Renal cortical epithelial cell (primary cell): ENCODE measurements around the gene SETBP1. TPM values are rescaled to one million over a fixed set of nuclear protein-coding genes. Genes with fewer than 3 reads are reported as not detected.

ENCODE experiments used
- DNase-seq: peaks from one replicate; pipeline ENCODE4 v3.0.0-alpha.2; 2011; ENCODE audit warnings: low read depth
- total RNA-seq: library from RNA; depleted of rRNA; stranded (reverse); fragments of >200 nt; gene quantifications from 2 replicates; pipeline ENCODE4 v1.2.3, GENCODE V29; 2014

Gene SETBP1
- total RNA-seq, 1 donor from 2014 or later = 17.9 TPM

GRCh38 chr18:44900627-44901026, 219.9 kb downstream of the SETBP1 start:
- DNase-seq = no peak

GRCh38 chr18:44901283-44901682, 220.6 kb downstream of the SETBP1 start:
- DNase-seq = no peak

GRCh38 chr18:44903327-44903726, 222.6 kb downstream of the SETBP1 start:
- DNase-seq = no peak

- DNase-seq = no peak
These were observed 224.1 kb downstream of the SETBP1 start for GRCh38 chr18:44904768-44905167.

GRCh38 chr18:44909191-44909719, 228.6 kb downstream of the SETBP1 start:
- peak; percentile 36 for DNase-seq

GRCh38 chr18:44911260-44911659, 230.6 kb downstream of the SETBP1 start:
- no peak for DNase-seq

- no peak for DNase-seq
These were observed 231.1 kb downstream of the SETBP1 start for GRCh38 chr18:44911773-44912172.

- DNase-seq = no peak
These were observed 232.2 kb downstream of the SETBP1 start for GRCh38 chr18:44912740-44913478.

GRCh38 chr18:44914028-44914427, 233.3 kb downstream of the SETBP1 start:
- no peak for DNase-seq

GRCh38 chr18:44915213-44915612, 234.5 kb downstream of the SETBP1 start:
- no peak for DNase-seq

- DNase-seq = no peak
These were observed 235.0 kb downstream of the SETBP1 start for GRCh38 chr18:44915661-44916060.

- no peak for DNase-seq
These were observed 235.9 kb downstream of the SETBP1 start for GRCh38 chr18:44916429-44917207.

GRCh38 chr18:44917216-44918141, 236.8 kb downstream of the SETBP1 start:
- DNase-seq = no peak

- DNase-seq = no peak
These were observed 237.4 kb downstream of the SETBP1 start for GRCh38 chr18:44918142-44918476.

GRCh38 chr18:44920441-44920840, 239.8 kb downstream of the SETBP1 start:
- DNase-seq = no peak

- DNase-seq = no peak
These were observed 241.3 kb downstream of the SETBP1 start for GRCh38 chr18:44921974-44922373.

- DNase-seq = no peak
These were observed 242.3 kb downstream of the SETBP1 start for GRCh38 chr18:44922968-44923367.

- no peak for DNase-seq
These were observed 244.3 kb downstream of the SETBP1 start for GRCh38 chr18:44924785-44925499.

- DNase-seq = no peak
These were observed 246.6 kb downstream of the SETBP1 start for GRCh38 chr18:44927127-44927849.

- no peak for DNase-seq
These were observed 254.2 kb downstream of the SETBP1 start for GRCh38 chr18:44934901-44935300.

GRCh38 chr18:44935455-44935854, 254.8 kb downstream of the SETBP1 start:
- no peak for DNase-seq
